ENCODE data around the gene DOK1. TPM values are rescaled to one million over a fixed set of nuclear protein-coding genes. Genes with fewer than 3 reads are reported as not detected.

The DOK1 gene
- polyA plus RNA-seq, 1 donor (not counting 4 experiments of a cell fraction or from before 2014, with no cell fraction given), result 0.97 TPM

DNA sequence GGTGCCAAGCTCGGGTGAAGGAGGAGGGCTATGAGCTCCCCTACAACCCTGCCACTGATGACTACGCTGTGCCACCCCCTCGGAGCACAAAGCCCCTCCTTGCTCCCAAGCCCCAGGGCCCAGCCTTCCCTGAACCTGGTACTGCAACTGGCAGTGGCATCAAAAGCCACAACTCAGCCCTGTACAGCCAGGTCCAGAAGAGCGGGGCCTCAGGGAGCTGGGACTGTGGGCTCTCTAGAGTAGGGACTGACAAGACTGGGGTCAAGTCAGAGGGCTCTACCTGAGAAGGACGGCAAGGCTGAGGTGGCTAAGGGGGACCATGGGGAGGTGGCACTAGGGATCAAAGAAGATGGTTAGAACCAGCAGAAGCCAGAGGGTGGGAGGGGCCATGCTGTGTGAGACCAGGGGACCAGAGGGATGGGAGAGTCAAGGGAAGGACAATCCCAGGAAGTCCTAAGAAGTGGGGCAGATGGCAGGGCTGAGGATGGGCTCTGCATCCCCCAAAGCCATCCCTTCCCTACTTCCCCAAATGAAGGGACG lies 2.4 kb downstream of the DOK1 start:
- no peaks in the 10 kb centered on the region for H3K9me1 ChIP-seq (ENCODE audit: control insufficient read depth, extremely low read depth, insufficient read depth, low read length)
- dilution Hi-C loops (cut with MboI; ENCODE audit: extremely low pct_ligation_motif_present, low sequenced_read_pairs), result no loop called here
- no peaks in the 10 kb centered on the region for H3K79me2 ChIP-seq (ENCODE audit: control insufficient read depth, insufficient read depth, low read length)
- no peaks in the 10 kb centered on the region for H4K20me1 ChIP-seq (ENCODE audit: control insufficient read depth, extremely low read depth, insufficient read depth, low read length)
- H3K36me3 ChIP-seq (ENCODE audit: control insufficient read depth in 2 of 2, extremely low read depth in 1 of 2, insufficient read depth in 2 of 2, low read length in 2 of 2), result no peaks in the 10 kb centered on the region
- FAIRE-seq, result no peak
- H3K9ac ChIP-seq (ENCODE audit: control insufficient read depth, extremely low read depth, insufficient read depth, low read length), result no peak overlapping the region
- H3K27me3 ChIP-seq (ENCODE audit: control insufficient read depth, extremely low read depth, insufficient read depth, low read length), result peaks cover 16% of the 10 kb centered on the region
- no peak overlapping the region for H3K4me2 ChIP-seq (ENCODE audit: control insufficient read depth, extremely low read depth, insufficient read depth, low read depth, low read length)
- H3K9me3 ChIP-seq (ENCODE audit: control insufficient read depth, low read depth, low read length), result no peaks in the 10 kb centered on the region
- peaks cover 12% of the 10 kb centered on the region for H3K4me1 ChIP-seq (ENCODE audit: control insufficient read depth, extremely low read depth, insufficient read depth, low read length)
- no peak overlapping the region for H3K4me3 ChIP-seq (ENCODE audit: control insufficient read depth in 2 of 3, extremely low read depth in 1 of 3, insufficient read depth in 2 of 3, low read depth in 1 of 3, low read length in 3 of 3)
- H2AFZ ChIP-seq (ENCODE audit: control insufficient read depth, low read length), result no peak overlapping the region
- DNase-seq (ENCODE audit: low read depth, low spot score), result no peak
- H3K27ac ChIP-seq (ENCODE audit: control insufficient read depth, insufficient read depth, low read length), result no peak overlapping the region
- TF ChIP-seq EZH2 (IDR thresholded peaks at IDR 0.05; ENCODE audit: low read length), result no peak
- TF ChIP-seq CTCF (optimal IDR thresholded peaks at IDR 0.05 in 1 of 3, IDR thresholded peaks at IDR 0.05 in 1 of 3, conservative IDR thresholded peaks at IDR 0.05 in 1 of 3; ENCODE audit: extremely low read depth in 1 of 3, insufficient read depth in 2 of 3, low read length in 3 of 3), result no peak

GRCh38 chr2:74558284-74559230 lies 4.0 kb downstream of the DOK1 start:
- peaks cover 16% of the 10 kb centered on the region for H3K27me3 ChIP-seq (ENCODE audit: control insufficient read depth, extremely low read depth, insufficient read depth, low read length)
- peaks cover 21% of the 10 kb centered on the region for H3K4me1 ChIP-seq (ENCODE audit: control insufficient read depth, extremely low read depth, insufficient read depth, low read length)
- H3K9me3 ChIP-seq (ENCODE audit: control insufficient read depth, low read depth, low read length), result no peaks in the 10 kb centered on the region
- no peak overlapping the region for H3K27ac ChIP-seq (ENCODE audit: control insufficient read depth, insufficient read depth, low read length)
- H3K4me2 ChIP-seq (ENCODE audit: control insufficient read depth, extremely low read depth, insufficient read depth, low read depth, low read length), result no peak overlapping the region
- H3K79me2 ChIP-seq (ENCODE audit: control insufficient read depth, insufficient read depth, low read length), result no peaks in the 10 kb centered on the region
- H3K36me3 ChIP-seq (ENCODE audit: control insufficient read depth in 2 of 2, extremely low read depth in 1 of 2, insufficient read depth in 2 of 2, low read length in 2 of 2), result no peaks in the 10 kb centered on the region
- FAIRE-seq (no peak), DNase-seq (ENCODE audit: low read depth, low spot score) (no peak)
- H3K9ac ChIP-seq (ENCODE audit: control insufficient read depth, extremely low read depth, insufficient read depth, low read length), result no peak overlapping the region
- no peaks in the 10 kb centered on the region for H3K9me1 ChIP-seq (ENCODE audit: control insufficient read depth, extremely low read depth, insufficient read depth, low read length)
- H2AFZ ChIP-seq (ENCODE audit: control insufficient read depth, low read length), result no peak overlapping the region
- dilution Hi-C loops (cut with MboI; ENCODE audit: extremely low pct_ligation_motif_present, low sequenced_read_pairs), result no loop called here
- TF ChIP-seq EZH2 (IDR thresholded peaks at IDR 0.05; ENCODE audit: low read length) (no peak), CTCF (optimal IDR thresholded peaks at IDR 0.05 in 1 of 3, IDR thresholded peaks at IDR 0.05 in 1 of 3, conservative IDR thresholded peaks at IDR 0.05 in 1 of 3; ENCODE audit: extremely low read depth in 1 of 3, insufficient read depth in 2 of 3, low read length in 3 of 3) (no peak)
- H4K20me1 ChIP-seq (ENCODE audit: control insufficient read depth, extremely low read depth, insufficient read depth, low read length), result no peaks in the 10 kb centered on the region
- H3K4me3 ChIP-seq (ENCODE audit: control insufficient read depth in 2 of 3, extremely low read depth in 1 of 3, insufficient read depth in 2 of 3, low read depth in 1 of 3, low read length in 3 of 3), result no peak overlapping the region
